Esophagus squamous epithelium (tissue), 5 donors: ENCODE results near the gene STK26. TPM values are rescaled to one million over a fixed set of nuclear protein-coding genes. Genes with fewer than 3 reads are reported as not detected.
A peak's percentile ranks its signal among the peaks of the same experiment; 100 is the strongest.

ENCODE experiments used
- DNase-seq: peaks from one replicate; lab custom pipeline; 2025; lab: John Stamatoyannopoulos, UW
- H3K27ac ChIP-seq, 4 donors: fragments of 200-600 bp; sonication (generic); one replicate each; pipeline ENCODE4 v1.5.1; 2016 to 2019; ENCODE audit warnings: mild to moderate bottlenecking in 1 of 4
- H3K27me3 ChIP-seq, 4 donors: fragments of 200-600 bp; sonication (generic); 1 replicate in 3 of 4; 2 replicates in 1 of 4; pipeline versions ENCODE4 v1.5.1 to v1.6.0; 2017 to 2021; ENCODE audit warnings: antibody characterized with exemption in 1 of 4
- H3K36me3 ChIP-seq, 3 donors: fragments of 200-600 bp; sonication (generic); one replicate each; pipeline ENCODE4 v1.5.1; 2016 to 2019
- H3K4me1 ChIP-seq, 3 donors: fragments of 200-600 bp; sonication (generic); one replicate each; pipeline ENCODE4 v1.5.1; 2017 to 2019
- H3K4me3 ChIP-seq, 4 donors: fragments of 200-600 bp; sonication (generic); 1 replicate in 3 of 4; 2 replicates in 1 of 4; pipeline ENCODE4 v1.5.1; 2016 to 2019; ENCODE audit warnings: mild to moderate bottlenecking in 2 of 4, moderate library complexity in 1 of 4
- H3K9me3 ChIP-seq, 3 donors: fragments of 200-600 bp; sonication (generic); one replicate each; pipeline ENCODE4 v1.5.1; 2016 to 2019
- CTCF ChIP-seq, 6 experiments: fragments of 450-650 bp in 4 of 6; fragments of 200-600 bp in 2 of 6; sonication (generic) in 2 of 6; IDR thresholded peaks; one replicate each; pipeline ENCODE4 v1.5.1; 2016 to 2019; ENCODE audit warnings: antibody characterized with exemption in 6 of 6, mild to moderate bottlenecking in 4 of 6, moderate library complexity in 4 of 6
- POLR2A ChIP-seq, 4 donors: fragments of 450-650 bp; IDR thresholded peaks; one replicate each; pipeline ENCODE4 v1.6.1; 2017; ENCODE audit warnings: antibody characterized with exemption in 4 of 4, mild to moderate bottlenecking in 4 of 4, moderate library complexity in 3 of 4
- WGBS, 2 donors: methylation state at CpG; one replicate each; pipeline ENCODE4 v1.1.5; 2018; 5-methylcytosine and 5-hydroxymethylcytosine counted together
- intact Hi-C: fragments of 100-400 bp; cut with DNase I; formaldehyde crosslinking; loops from one replicate; pipeline ENCODE4 v1.15.0; 2022
- total RNA-seq, 4 donors: library from RNA; depleted of rRNA; stranded (reverse); fragments of >200 nt; gene quantifications; one replicate each; pipeline ENCODE4 v1.1.0, GENCODE V29; 2016
- donor health status: DM: yes; HTN: yes; CAD: no.

Gene STK26
- total RNA-seq, 4 donors from 2014 or later = 12.2 to 21.6 (median 19.9) TPM

- Histone ChIP-seq H3K36me3 (no peaks in the 10 kb centered on the region), H3K27me3 (no peaks in the 10 kb centered on the region), H3K4me1 (no peaks in the 10 kb centered on the region), H3K9me3 (no peaks in the 10 kb centered on the region), H3K27ac (no peak overlapping the region), H3K4me3 (no peak overlapping the region)
- intact Hi-C loops = no loop called here
- no peak for DNase-seq
- TF ChIP-seq CTCF (IDR thresholded peaks at IDR 0.05) = no peak
- no peak for TF ChIP-seq POLR2A (IDR thresholded peaks at IDR 0.05)
- WGBS, 2 donors = 72 to 86% methylated on average over 4 of the region's 4 CpGs
Measured at GRCh38 chrX:132015875-132016274, 7.2 kb upstream of the STK26 start.

- DNase-seq = no peak
- H3K4me1 ChIP-seq = no peaks in the 10 kb centered on the region
- no peak overlapping the region for H3K4me3 ChIP-seq
- H3K9me3 ChIP-seq = no peaks in the 10 kb centered on the region
- TF ChIP-seq CTCF (IDR thresholded peaks at IDR 0.05) (no peak), POLR2A (IDR thresholded peaks at IDR 0.05) (no peak)
- H3K27ac ChIP-seq = no peak overlapping the region
- intact Hi-C loops = no loop called here
- H3K36me3 ChIP-seq = no peaks in the 10 kb centered on the region
- H3K27me3 ChIP-seq = no peaks in the 10 kb centered on the region
- 53% methylated on average over 2 of the region's 2 CpGs for WGBS, 2 donors
Measured at GRCh38 chrX:132016628-132017430, 6.3 kb upstream of the STK26 start.

GRCh38 chrX:132017431-132018185 is 5.5 kb upstream of the STK26 start:
- intact Hi-C loops = no loop called here
- peaks cover 0 to 5% (median 0%) of the 10 kb centered on the region in 3 donors for H3K4me1 ChIP-seq
- no peaks in the 10 kb centered on the region for H3K9me3 ChIP-seq
- no peak overlapping the region for H3K4me3 ChIP-seq
- no peaks in the 10 kb centered on the region for H3K27me3 ChIP-seq
- H3K27ac ChIP-seq = no peak overlapping the region
- TF ChIP-seq POLR2A (IDR thresholded peaks at IDR 0.05) (no peak), CTCF (IDR thresholded peaks at IDR 0.05) (no peak)
- DNase-seq = no peak
- WGBS, 2 donors = 90 to 100% methylated on average over 1 of the region's 1 CpG
- H3K36me3 ChIP-seq = no peaks in the 10 kb centered on the region

GRCh38 chrX:132022198-132022966 is 720 bp upstream of the STK26 start:
- Histone ChIP-seq H3K27me3 (no peaks in the 10 kb centered on the region), H3K27ac (peak overlapping the region; percentile 67 to 91 (median 88)), H3K4me3 (peak overlapping the region; percentile 61 to 79 (median 68)), H3K36me3 (no peaks in the 10 kb centered on the region), H3K4me1 (peaks cover 0 to 20% (median 0%) of the 10 kb centered on the region in 3 donors), H3K9me3 (no peaks in the 10 kb centered on the region)
- WGBS, 2 donors = 13 to 37% methylated on average over 7 to 12 of the region's 24 CpGs
- no peak for DNase-seq
- intact Hi-C loops = no loop called here
- TF ChIP-seq POLR2A (IDR thresholded peaks at IDR 0.05) = no peak
- peak in 3 of 6 experiments; percentile 9 to 30 (median 27) for TF ChIP-seq CTCF (IDR thresholded peaks at IDR 0.05)
